PFSK-1 (cell line): Measurements from ENCODE around the gene KLHDC7B.

Experiments
- POLR2AphosphoS5 ChIP-seq: IDR thresholded peaks from 2 replicates; pipeline ENCODE4 v1.6.1; 2012; ENCODE audit warnings: low read depth, mild to moderate bottlenecking, control low read depth, low read length, moderate library complexity
- REST ChIP-seq, 2 experiments: IDR thresholded peaks; 2 replicates each; pipeline versions ENCODE4 v1.6.1 to v1.8.0; 2011 to 2012; ENCODE audit warnings: low read depth in 2 of 2, low read length in 2 of 2, control low read depth in 1 of 2, inconsistent platforms in 1 of 2, mild to moderate bottlenecking in 1 of 2, moderate library complexity in 1 of 2; ENCODE audit not compliant: insufficient read depth in 1 of 2

GRCh38 chr22:50581950-50582492 is 36.3 kb downstream of the KLHDC7B start:
- TF ChIP-seq POLR2AphosphoS5, result no peak
- TF ChIP-seq REST (IDR thresholded peaks at IDR 0.05; ENCODE audit: insufficient read depth in 1 of 2, low read depth in 2 of 2, low read length in 2 of 2), result no peak
